Adrenal gland (tissue), 19 donors: ENCODE data around the gene ZIC3. TPM values are rescaled to one million over a fixed set of nuclear protein-coding genes. Genes with fewer than 3 reads are reported as not detected.

Source experiments
- DNase-seq, 7 donors: peaks; one replicate each; pipeline ENCODE4 v3.0.0-alpha.2; 2019 to 2020
- H3K27ac ChIP-seq, 5 donors: fragments of 200-600 bp; sonication (generic) in 4 of 5; 1 replicate in 3 of 5; 2 replicates in 2 of 5; pipeline versions ENCODE4 v1.5.1 to v1.8.0; 2016 to 2020; ENCODE audit warnings: mild to moderate bottlenecking in 1 of 5
- H3K27me3 ChIP-seq: fragments of 200-600 bp; 2 replicates; pipeline ENCODE4 v1.8.0; 2021
- H3K36me3 ChIP-seq, 2 donors: fragments of 200-600 bp; replicated peaks in 1 of 2; 1 replicate in 1 of 2; 2 replicates in 1 of 2; pipeline versions ENCODE4 v1.5.1 to v1.8.0; 2018 to 2022
- H3K4me1 ChIP-seq, 2 donors: fragments of 200-600 bp; replicated peaks in 1 of 2; 1 replicate in 1 of 2; 2 replicates in 1 of 2; pipeline versions ENCODE4 v1.5.1 to v1.8.0; 2018 to 2021
- H3K4me3 ChIP-seq, 4 donors: fragments of 200-600 bp; sonication (generic) in 3 of 4; one replicate each; pipeline ENCODE4 v1.5.1; 2016 to 2018
- H3K9me3 ChIP-seq, 3 donors: fragments of 200-600 bp; sonication (generic) in 1 of 3; replicated peaks in 1 of 3; 1 replicate in 2 of 3; 2 replicates in 1 of 3; pipeline versions ENCODE4 v1.5.1 to v1.8.0; 2016 to 2021
- POLR2A ChIP-seq, 2 donors: fragments of 450-650 bp; IDR thresholded peaks; one replicate each; pipeline ENCODE4 v1.6.1; 2017; ENCODE audit warnings: antibody characterized with exemption in 2 of 2, mild to moderate bottlenecking in 2 of 2, moderate library complexity in 1 of 2
- WGBS, 4 donors: extraction: QIAGEN DNeasy Blood & Tissue Kit in 2 of 4; methylation state at CpG; one replicate each; pipeline versions ENCODE4 v1.1.5 to v1.1.7; 2013 to 2017; 5-methylcytosine and 5-hydroxymethylcytosine counted together
- intact Hi-C, 2 donors: fragments of 100-400 bp; cut with DNase I; formaldehyde crosslinking; loops; one replicate each; pipeline versions ENCODE4 v1.14.1 to v1.15.0; 2022 to 2023
- long read RNA-seq, 10 donors: library from polyadenylated mRNA in 3 of 10; unstranded in 2 of 10; stranded (forward) in 1 of 10; transcript quantifications; one replicate each; pipeline ENCODE4 v2.0.0 and lab custom pipeline, GENCODE V29; 2021 to 2026
- polyA plus RNA-seq, 3 donors: library from polyadenylated mRNA; stranded (reverse); fragments of 200-250 nt in 2 of 3; fragments of 350-450 nt in 1 of 3; fragmentation: Illumina TruSeq in 1 of 3; extraction: RNeasy Lipid Tissue Mini Kit (QIAGEN cat#74804) in 1 of 3; gene quantifications; one replicate each; pipeline ENCODE4 v1.2.3, GENCODE V29; 2013 to 2014
- total RNA-seq, 9 donors: library from RNA; depleted of rRNA in 4 of 9; stranded (reverse); fragments of >200 nt in 4 of 9; fragments of 120-200 nt in 1 of 9; fragmentation: NEBNext Ultra II Directional in 1 of 9; extraction: Animal tissue kit (Norgen Biotek cat#: 25700) in 1 of 9; gene quantifications; one replicate each; pipeline versions ENCODE4 v1.1.0 to v1.2.4, GENCODE V29; 2013 to 2023
- TF ChIP-seq, protein P1 (sequence below), 6 experiments: fragments of 450-650 bp in 4 of 6; fragments of 200-600 bp in 2 of 6; sonication (generic) in 1 of 6; IDR thresholded peaks; 1 replicate in 5 of 6; 2 replicates in 1 of 6; pipeline versions ENCODE4 v1.5.1 to v1.8.0; 2016 to 2021; ENCODE audit warnings: antibody characterized with exemption in 6 of 6, mild to moderate bottlenecking in 2 of 6, moderate library complexity in 1 of 6
- donor health status: healthy with polysubstance abuse.
- donor health status: Bipolar disorder and iron deficiency.
- donor health status: DM: yes; HTN: yes; CAD: no.
- donor health status: DM: no; HTN: no; CAD: no.
- donor health status: DM: no; HTN: no; CAD: no.
- donor health status: DM: yes; HTN: yes; CAD: no.

ZIC3 gene
- total RNA-seq (under 1 TPM in 1 of 9 donors, not detected in 8; 0.08 TPM), polyA plus RNA-seq (not detected)
- long read RNA-seq, donor 1: 0 reads
- long read RNA-seq, donor 2: 0 reads
- long read RNA-seq, donor 3: 0 reads
- long read RNA-seq, donor 4: 0 reads
- long read RNA-seq, donor 5: 0 reads
- long read RNA-seq, donor 6: 0 reads
- long read RNA-seq, donor 7: 0 reads
- long read RNA-seq, donor 8: 0 reads
- long read RNA-seq, donor 9: 0 reads
- long read RNA-seq, donor 10: 0 reads

DNA sequence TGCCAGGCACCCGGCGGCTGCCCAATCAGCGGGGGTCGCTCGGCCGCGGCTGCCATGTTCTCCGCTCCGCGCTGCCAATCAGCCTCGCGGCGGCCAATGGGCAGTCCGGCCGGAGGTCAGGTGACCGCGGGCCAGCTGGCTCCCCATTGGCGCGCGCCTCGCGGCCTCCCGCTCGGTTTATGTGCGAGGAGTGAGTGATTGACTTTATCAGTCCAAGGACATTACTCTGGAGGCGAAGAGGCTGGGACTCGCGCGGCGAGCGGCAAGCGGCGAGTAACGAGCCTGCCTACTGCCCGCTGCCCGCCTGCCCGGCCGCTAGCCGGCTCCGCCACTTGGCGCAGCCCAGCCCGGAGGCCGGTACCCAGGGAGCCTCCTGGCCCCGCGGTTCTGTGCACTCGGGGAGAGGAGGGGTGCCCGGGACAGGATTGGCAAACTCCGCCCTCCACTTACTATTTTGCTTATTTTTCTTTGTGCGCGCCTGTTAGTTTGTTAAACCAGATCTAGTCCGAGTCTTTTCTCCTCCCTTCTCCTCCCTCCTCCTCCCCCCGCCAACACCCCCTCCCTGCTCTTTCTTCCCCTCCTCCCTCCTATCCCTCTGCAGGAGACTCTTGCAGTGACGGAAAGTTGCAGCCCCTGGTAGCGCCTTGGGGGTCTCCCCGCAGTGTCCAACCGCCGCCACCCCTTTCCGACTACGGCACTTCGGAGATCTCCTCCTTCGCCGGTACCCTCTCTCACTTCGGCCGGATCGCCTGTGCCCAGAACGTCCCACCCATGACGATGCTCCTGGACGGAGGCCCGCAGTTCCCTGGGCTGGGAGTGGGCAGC is at the start of gene ZIC3:
TSS of gene ZIC3 (plus strand) at position 207 of the 825 bp plus-strand sequence. CDS start at position 772, 565 bp downstream.
- peaks cover 3 to 4% of the 10 kb centered on the region in 2 donors for H3K4me1 ChIP-seq
- H3K36me3 ChIP-seq: no peaks in the 10 kb centered on the region
- peak; percentile 53 to 75 (median 63) for DNase-seq
- peak within 1 kb of the TSS in 1 of 4 donors; percentile 63 for H3K4me3 ChIP-seq
- intact Hi-C loops: no loop called here
- TF ChIP-seq, protein P1, sequence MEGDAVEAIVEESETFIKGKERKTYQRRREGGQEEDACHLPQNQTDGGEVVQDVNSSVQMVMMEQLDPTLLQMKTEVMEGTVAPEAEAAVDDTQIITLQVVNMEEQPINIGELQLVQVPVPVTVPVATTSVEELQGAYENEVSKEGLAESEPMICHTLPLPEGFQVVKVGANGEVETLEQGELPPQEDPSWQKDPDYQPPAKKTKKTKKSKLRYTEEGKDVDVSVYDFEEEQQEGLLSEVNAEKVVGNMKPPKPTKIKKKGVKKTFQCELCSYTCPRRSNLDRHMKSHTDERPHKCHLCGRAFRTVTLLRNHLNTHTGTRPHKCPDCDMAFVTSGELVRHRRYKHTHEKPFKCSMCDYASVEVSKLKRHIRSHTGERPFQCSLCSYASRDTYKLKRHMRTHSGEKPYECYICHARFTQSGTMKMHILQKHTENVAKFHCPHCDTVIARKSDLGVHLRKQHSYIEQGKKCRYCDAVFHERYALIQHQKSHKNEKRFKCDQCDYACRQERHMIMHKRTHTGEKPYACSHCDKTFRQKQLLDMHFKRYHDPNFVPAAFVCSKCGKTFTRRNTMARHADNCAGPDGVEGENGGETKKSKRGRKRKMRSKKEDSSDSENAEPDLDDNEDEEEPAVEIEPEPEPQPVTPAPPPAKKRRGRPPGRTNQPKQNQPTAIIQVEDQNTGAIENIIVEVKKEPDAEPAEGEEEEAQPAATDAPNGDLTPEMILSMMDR (IDR thresholded peaks at IDR 0.05): no peak
- TF ChIP-seq POLR2A (IDR thresholded peaks at IDR 0.05): no peak
- 0 to 40% (median 14%) methylated on average over 14 to 69 of the region's 69 CpGs for WGBS, 4 donors
- H3K27ac ChIP-seq: no peak within 1 kb of the TSS
- no peaks in the 10 kb centered on the region for H3K9me3 ChIP-seq
- peaks cover 81% of the 10 kb centered on the region for H3K27me3 ChIP-seq

DNA sequence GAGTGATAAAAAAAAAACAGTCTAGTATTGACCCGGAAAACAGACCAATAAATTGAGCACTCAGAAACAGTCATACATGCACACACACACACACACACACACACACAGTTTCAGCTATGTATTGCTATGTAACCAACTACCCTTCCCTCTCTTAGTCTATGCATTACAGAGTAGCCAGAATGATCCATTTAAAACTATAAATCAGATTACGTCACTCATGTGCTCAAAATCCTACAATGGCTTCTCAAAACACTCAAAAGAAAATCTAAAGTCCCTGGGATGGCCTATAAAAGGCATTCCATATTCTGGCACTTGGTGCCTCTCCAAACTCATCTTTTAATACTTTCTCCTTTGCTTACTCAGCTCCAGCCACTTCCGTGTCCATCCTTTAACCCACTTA is 46.5 kb upstream of the ZIC3 start:
- DNase-seq: no peak
- intact Hi-C loops: no loop called here

DNA sequence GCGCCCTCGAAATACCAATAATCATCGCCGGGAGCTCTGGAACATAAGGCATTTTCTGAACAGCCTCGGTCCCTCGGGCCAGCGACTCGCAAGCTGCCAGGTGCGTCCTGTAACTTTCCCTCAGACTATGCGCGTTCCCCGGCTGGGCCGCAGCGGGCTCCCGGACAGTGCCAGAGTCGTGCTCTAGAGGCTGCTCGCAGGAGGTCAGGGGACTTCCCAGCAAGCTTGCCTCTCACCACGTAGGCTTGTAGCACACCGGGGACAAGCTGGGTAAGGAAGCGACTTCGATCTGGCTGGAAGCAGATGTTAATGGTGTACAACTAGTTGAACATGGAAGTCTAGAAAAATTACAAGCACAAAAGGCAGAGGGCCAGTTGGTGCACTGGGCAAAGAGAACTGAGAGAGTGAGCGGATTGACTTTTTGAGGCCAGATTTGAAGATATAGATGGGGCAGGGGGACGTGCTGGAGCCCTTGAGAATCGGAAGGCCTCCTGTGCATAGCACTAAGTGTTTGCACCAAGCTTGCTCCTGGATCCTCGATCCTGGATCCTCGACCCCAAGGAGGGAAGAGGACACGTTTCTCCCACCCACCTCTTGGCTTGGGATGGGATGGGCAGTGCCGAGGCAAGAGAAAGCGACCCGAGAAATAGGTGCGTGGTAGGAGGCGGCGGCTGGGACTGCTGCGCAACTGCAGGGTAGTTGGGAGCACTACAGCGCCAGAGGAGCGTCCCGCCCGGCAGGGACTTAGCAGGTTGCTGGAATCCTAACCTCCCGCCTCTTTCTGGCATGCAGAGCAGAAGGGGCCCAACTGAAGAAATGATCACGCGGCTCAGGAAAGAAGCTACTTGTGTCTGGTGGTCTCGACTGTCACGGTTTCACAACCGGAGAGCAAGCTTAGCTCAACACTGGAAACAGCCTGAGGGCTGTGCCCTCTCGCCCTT is 19.9 kb upstream of the ZIC3 start:
- Histone ChIP-seq H3K36me3 (no peaks in the 10 kb centered on the region), H3K9me3 (no peaks in the 10 kb centered on the region), H3K27me3 (peaks cover 58% of the 10 kb centered on the region), H3K4me3 (no peak overlapping the region), H3K27ac (no peak overlapping the region), H3K4me1 (no peaks in the 10 kb centered on the region)
- intact Hi-C loops: no loop called here
- 2 to 35% (median 14%) methylated on average over 10 to 45 of the region's 45 CpGs for WGBS, 4 donors
- TF ChIP-seq POLR2A (IDR thresholded peaks at IDR 0.05): no peak
- TF ChIP-seq, protein P1 (IDR thresholded peaks at IDR 0.05): no peak
- no peak for DNase-seq

More for the DNA sequence above, 46.5 kb upstream of the ZIC3 start:
- Histone ChIP-seq H3K36me3 (no peaks in the 10 kb centered on the region), H3K4me3 (no peak overlapping the region), H3K27ac (no peak overlapping the region), H3K4me1 (no peaks in the 10 kb centered on the region), H3K27me3 (no peaks in the 10 kb centered on the region), H3K9me3 (no peaks in the 10 kb centered on the region)
- WGBS, 4 donors: 54 to 62% (median 61%) methylated on average over 3 of the region's 3 CpGs
- TF ChIP-seq, protein P1 (IDR thresholded peaks at IDR 0.05): no peak
- no peak for TF ChIP-seq POLR2A (IDR thresholded peaks at IDR 0.05)

DNA sequence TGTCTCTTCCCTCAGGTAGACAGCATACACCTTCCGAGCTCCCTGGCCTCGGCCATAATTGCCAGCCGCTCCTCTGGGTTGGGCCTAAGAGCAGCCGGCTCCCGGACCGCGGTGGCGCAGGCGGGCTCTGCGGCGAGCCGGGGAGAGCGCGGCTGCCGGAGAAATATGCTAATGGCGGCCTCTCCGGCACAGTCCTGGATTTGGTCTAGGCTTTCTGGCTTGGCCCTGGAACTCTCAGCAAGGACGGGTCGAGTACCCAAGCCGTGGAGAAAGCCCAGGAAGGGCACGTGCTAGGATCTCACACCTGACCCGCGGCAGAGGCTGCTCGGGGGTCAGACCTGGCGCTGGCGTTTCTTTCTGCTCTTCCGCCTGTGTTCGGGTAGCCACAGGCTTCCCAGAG is 18.6 kb upstream of the ZIC3 start:
- Histone ChIP-seq H3K4me1 (no peaks in the 10 kb centered on the region), H3K4me3 (no peak overlapping the region), H3K36me3 (no peaks in the 10 kb centered on the region), H3K27me3 (peaks cover 69% of the 10 kb centered on the region), H3K9me3 (no peaks in the 10 kb centered on the region), H3K27ac (no peak overlapping the region)
- WGBS, 4 donors: 0 to 27% (median 10%) methylated on average over 1 to 28 of the region's 28 CpGs
- no peak for TF ChIP-seq POLR2A (IDR thresholded peaks at IDR 0.05)
- TF ChIP-seq, protein P1 (IDR thresholded peaks at IDR 0.05): no peak
- no peak for DNase-seq
- intact Hi-C loops: no loop called here
